GM12892 (cell line): ENCODE results near the gene FAR2.

Experiments
- POLR2A ChIP-seq: IDR thresholded peaks from 2 replicates; pipeline ENCODE4 v1.6.1; 2011; ENCODE audit warnings: low read depth, low read length, control low read depth
- POLR2AphosphoS5 ChIP-seq: IDR thresholded peaks from 2 replicates; pipeline ENCODE4 v1.6.1; 2011; ENCODE audit warnings: low read depth, low read length, control low read depth
- TAF1 ChIP-seq: IDR thresholded peaks from 2 replicates; pipeline ENCODE4 v1.6.1; 2011; ENCODE audit warnings: low read depth, mild to moderate bottlenecking, control low read depth, low read length, borderline replicate concordance

DNA sequence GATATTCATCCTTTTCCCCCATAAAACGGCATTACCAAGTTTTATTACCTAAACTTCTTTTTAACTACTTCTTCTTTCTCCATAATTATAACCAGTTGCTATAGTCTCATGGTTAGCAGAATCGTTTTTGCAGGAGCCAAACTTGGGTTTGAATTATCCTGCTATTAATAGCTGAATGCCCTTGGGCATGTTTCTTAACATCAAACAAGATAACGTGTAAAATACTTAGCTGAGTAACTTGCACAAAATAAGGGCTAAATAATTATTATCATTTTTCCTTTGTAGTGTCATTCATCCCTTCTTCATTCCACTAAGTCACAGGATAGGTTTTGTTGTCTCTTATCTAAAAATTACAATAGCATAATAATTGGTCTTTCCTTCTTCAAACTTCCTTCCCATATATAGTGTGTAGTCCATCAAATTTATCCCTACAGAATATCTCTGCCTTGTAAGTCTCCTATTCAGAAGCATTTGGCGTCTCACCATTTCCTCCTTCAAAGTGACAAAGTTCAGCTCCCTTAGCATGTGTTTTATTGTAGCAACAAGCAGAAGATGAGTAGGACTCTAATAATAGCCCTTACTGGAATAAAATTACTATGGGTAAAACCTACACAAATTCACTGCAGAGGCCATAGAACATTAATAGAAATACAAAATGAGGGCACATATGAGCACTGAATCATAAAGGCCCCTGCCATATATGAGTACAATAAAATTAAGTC, 63.8 kb downstream of the FAR2 start:
- TF ChIP-seq POLR2A (no peak), POLR2AphosphoS5 (no peak), TAF1 (no peak)
